ENCODE results near the gene ASPA. TPM values are rescaled to one million over a fixed set of nuclear protein-coding genes. Genes with fewer than 3 reads are reported as not detected.

The ASPA gene
- total RNA-seq, 1 donor from 2014 or later: not detected

- Mint-ChIP-seq H3K27me3 (ENCODE audit: low read depth) (peaks cover 3% of the 10 kb centered on the region), H3K9me3 (no peaks in the 10 kb centered on the region)
- intact Hi-C loops (cut with micrococcal nuclease): no loop called here
Observed at GRCh38 chr17:3544365-3544764, 68.6 kb downstream of the ASPA start.

GRCh38 chr17:3545151-3545550 is 69.4 kb downstream of the ASPA start:
- intact Hi-C loops (cut with micrococcal nuclease): no loop called here
- Mint-ChIP-seq H3K27ac (no peak overlapping the region), H3K9me3 (no peaks in the 10 kb centered on the region), H3K27me3 (ENCODE audit: low read depth) (peaks cover 7% of the 10 kb centered on the region), H3K36me3 (ENCODE audit: low read depth) (no peaks in the 10 kb centered on the region), H3K4me3 (ENCODE audit: low read depth) (no peak overlapping the region), H3K4me1 (ENCODE audit: low read depth) (peaks cover under 1% of the 10 kb centered on the region)
- DNase-seq (ENCODE audit: low spot score): no peak

More at GRCh38 chr17:3544365-3544764, 68.6 kb downstream of the ASPA start:
- H3K4me3 Mint-ChIP-seq (ENCODE audit: low read depth): no peak overlapping the region
- no peak overlapping the region for H3K27ac Mint-ChIP-seq
- H3K4me1 Mint-ChIP-seq (ENCODE audit: low read depth): peaks cover 3% of the 10 kb centered on the region
- no peaks in the 10 kb centered on the region for H3K36me3 Mint-ChIP-seq (ENCODE audit: low read depth)
- DNase-seq (ENCODE audit: low spot score): no peak

- Mint-ChIP-seq H3K9me3 (no peaks in the 10 kb centered on the region), H3K27me3 (ENCODE audit: low read depth) (peaks cover 7% of the 10 kb centered on the region), H3K36me3 (ENCODE audit: low read depth) (no peaks in the 10 kb centered on the region), H3K4me1 (ENCODE audit: low read depth) (no peaks in the 10 kb centered on the region), H3K4me3 (ENCODE audit: low read depth) (no peak overlapping the region), H3K27ac (no peak overlapping the region)
- intact Hi-C loops (cut with micrococcal nuclease): no loop called here
- DNase-seq (ENCODE audit: low spot score): no peak
Observed at GRCh38 chr17:3546521-3546920, 70.7 kb downstream of the ASPA start.

GRCh38 chr17:3546997-3547396 is 71.2 kb downstream of the ASPA start:
- intact Hi-C loops (cut with micrococcal nuclease): no loop called here

GRCh38 chr17:3547628-3548027 is 71.8 kb downstream of the ASPA start:
- H3K4me3 Mint-ChIP-seq (ENCODE audit: low read depth): no peak overlapping the region
- no peaks in the 10 kb centered on the region for H3K36me3 Mint-ChIP-seq (ENCODE audit: low read depth)
- H3K27me3 Mint-ChIP-seq (ENCODE audit: low read depth): peaks cover 7% of the 10 kb centered on the region
- intact Hi-C loops (cut with micrococcal nuclease): no loop called here
- DNase-seq (ENCODE audit: low spot score): no peak
- H3K4me1 Mint-ChIP-seq (ENCODE audit: low read depth): no peaks in the 10 kb centered on the region
- H3K9me3 Mint-ChIP-seq: no peaks in the 10 kb centered on the region
- H3K27ac Mint-ChIP-seq: no peak overlapping the region

More at GRCh38 chr17:3546997-3547396, 71.2 kb downstream of the ASPA start:
- Mint-ChIP-seq H3K4me1 (ENCODE audit: low read depth) (no peaks in the 10 kb centered on the region), H3K27me3 (ENCODE audit: low read depth) (peaks cover 7% of the 10 kb centered on the region), H3K27ac (no peak overlapping the region), H3K9me3 (no peaks in the 10 kb centered on the region), H3K36me3 (ENCODE audit: low read depth) (no peaks in the 10 kb centered on the region), H3K4me3 (ENCODE audit: low read depth) (no peak overlapping the region)
- DNase-seq (ENCODE audit: low spot score): no peak

- Mint-ChIP-seq H3K4me3 (ENCODE audit: low read depth) (no peak overlapping the region), H3K9me3 (no peaks in the 10 kb centered on the region), H3K27ac (no peak overlapping the region), H3K27me3 (ENCODE audit: low read depth) (peaks cover 4% of the 10 kb centered on the region), H3K36me3 (ENCODE audit: low read depth) (no peaks in the 10 kb centered on the region), H3K4me1 (ENCODE audit: low read depth) (no peaks in the 10 kb centered on the region)
- no peak for DNase-seq (ENCODE audit: low spot score)
- intact Hi-C loops (cut with micrococcal nuclease): no loop called here
Observed at GRCh38 chr17:3549610-3550162, 73.9 kb downstream of the ASPA start.

GRCh38 chr17:3551189-3551588 is 75.4 kb downstream of the ASPA start:
- peaks cover 4% of the 10 kb centered on the region for H3K27me3 Mint-ChIP-seq (ENCODE audit: low read depth)
- H3K4me1 Mint-ChIP-seq (ENCODE audit: low read depth): no peaks in the 10 kb centered on the region
- intact Hi-C loops (cut with micrococcal nuclease): no loop called here
- H3K4me3 Mint-ChIP-seq (ENCODE audit: low read depth): no peak overlapping the region
- no peaks in the 10 kb centered on the region for H3K9me3 Mint-ChIP-seq
- H3K36me3 Mint-ChIP-seq (ENCODE audit: low read depth): no peaks in the 10 kb centered on the region
- no peak for DNase-seq (ENCODE audit: low spot score)
- H3K27ac Mint-ChIP-seq: no peak overlapping the region

- H3K36me3 Mint-ChIP-seq (ENCODE audit: low read depth): no peaks in the 10 kb centered on the region
- H3K27ac Mint-ChIP-seq: no peak overlapping the region
- H3K4me3 Mint-ChIP-seq (ENCODE audit: low read depth): no peak overlapping the region
- no peak for DNase-seq (ENCODE audit: low spot score)
- no peaks in the 10 kb centered on the region for H3K9me3 Mint-ChIP-seq
- intact Hi-C loops (cut with micrococcal nuclease): no loop called here
- H3K27me3 Mint-ChIP-seq (ENCODE audit: low read depth): peaks cover 4% of the 10 kb centered on the region
- H3K4me1 Mint-ChIP-seq (ENCODE audit: low read depth): peaks cover 10% of the 10 kb centered on the region
Observed at GRCh38 chr17:3552916-3553315, 77.1 kb downstream of the ASPA start.

Other genes starting within 250 kb of the ASPA start
- not detected in 2 replicates for gene OR3A1, start 177.6 kb upstream of the ASPA start, total RNA-seq
- 0.46 and 0.62 TPM in 2 replicates for gene OR3A2, start 89.7 kb upstream of the ASPA start, total RNA-seq
- gene OR1E1, start 77.6 kb upstream of the ASPA start, total RNA-seq: not detected in 2 replicates
- not detected in 2 replicates for gene OR3A3, start 64.6 kb upstream of the ASPA start, total RNA-seq
- gene OR1E2, start 42.2 kb upstream of the ASPA start, total RNA-seq: not detected in 2 replicates
- not detected in 2 replicates for gene SPATA22, start 4.2 kb upstream of the ASPA start, total RNA-seq
- 0.46 and 0.92 TPM in 2 replicates for gene TRPV3, start 81.8 kb downstream of the ASPA start, total RNA-seq
- 6.1 and 6.8 TPM in 2 replicates for gene TRPV1, start 133.4 kb downstream of the ASPA start, total RNA-seq
- 19.5 and 19.7 TPM in 2 replicates for gene SHPK, start 160.3 kb downstream of the ASPA start, total RNA-seq
- gene CTNS, start 160.8 kb downstream of the ASPA start, total RNA-seq: 46.6 and 47.9 TPM in 2 replicates
- gene TAX1BP3, start 192.6 kb downstream of the ASPA start, total RNA-seq: 39.0 and 40.9 TPM in 2 replicates
- gene EMC6, start 192.8 kb downstream of the ASPA start, total RNA-seq: 61.7 and 64.9 TPM in 2 replicates
- 111 and 118 TPM in 2 replicates for gene P2RX5, start 220.2 kb downstream of the ASPA start, total RNA-seq
- gene HASPIN, start 247.9 kb downstream of the ASPA start, total RNA-seq: 23.0 and 23.4 TPM in 2 replicates